AG04450 (cell line): ENCODE results near the gene WAS. TPM values are rescaled to one million over a fixed set of nuclear protein-coding genes. Genes with fewer than 3 reads are reported as not detected.

Experiments
- CTCF ChIA-PET: fragments of 300-600, 350-600 bp; formaldehyde crosslinking; extraction: SDS; loops from one replicate; lab custom pipeline; 2022; ENCODE audit warnings: antibody characterized with exemption, inconsistent platforms; lab: Charles Lee
- POLR2A ChIA-PET: fragments of 350-600 bp; formaldehyde crosslinking; extraction: SDS; loops from one replicate; lab custom pipeline; 2021; ENCODE audit warnings: antibody characterized with exemption, inconsistent platforms; lab: Yijun Ruan, JAX
- DNase-seq: peaks from one replicate; pipeline ENCODE4 v3.0.0-alpha.2; 2011; ENCODE audit warnings: low read depth, low spot score
- H3K27ac ChIP-seq: one replicate; pipeline ENCODE4 v1.5.1; 2012; ENCODE audit warnings: low read depth, low read length, control low read depth
- H3K27me3 ChIP-seq: one replicate; pipeline ENCODE4 v1.6.0; 2012; ENCODE audit warnings: low read length; ENCODE audit not compliant: control insufficient read depth, insufficient read depth
- H3K4me3 ChIP-seq: 2 replicates; pipeline ENCODE4 v1.5.1; 2011; ENCODE audit warnings: mild to moderate bottlenecking, low read depth, low read length, control low read depth
- H3K9me3 ChIP-seq: 2 replicates; pipeline ENCODE4 v1.5.1; 2012; ENCODE audit warnings: low read length; ENCODE audit not compliant: control insufficient read depth, insufficient read depth
- CTCF ChIP-seq: IDR thresholded peaks from 2 replicates; pipeline ENCODE4 v1.5.1; 2011; ENCODE audit warnings: low read depth, low read length, control low read depth, inconsistent platforms
- polyA plus RNA-seq: library from polyadenylated mRNA; depleted of rRNA; stranded (reverse); fragments of >200 nt; gene quantifications from 2 replicates; pipeline ENCODE4 v1.2.3, GENCODE V29; 2011

Gene WAS
- polyA plus RNA-seq, 1 experiment, result not detected

- ChIA-PET POLR2A (interaction anchor here (0.9 kb wide), 1 partner anchor 35 kb away, joined by 3 read pairs; no protein-coding TSS in a partner anchor), CTCF (no interaction called here)
- no peaks in the 10 kb centered on the region for H3K27me3 ChIP-seq
- no peak for TF ChIP-seq CTCF
- H3K27ac ChIP-seq, result no peak overlapping the region
- DNase-seq, result no peak
- no peaks in the 10 kb centered on the region for H3K9me3 ChIP-seq
- no peak overlapping the region for H3K4me3 ChIP-seq
These were observed 19.1 kb downstream of the WAS start for GRCh38 chrX:48702716-48703115.

GRCh38 chrX:48703228-48703627 lies 19.6 kb downstream of the WAS start:
- DNase-seq, result no peak
- Histone ChIP-seq H3K27me3 (no peaks in the 10 kb centered on the region), H3K4me3 (no peak overlapping the region), H3K27ac (no peak overlapping the region), H3K9me3 (no peaks in the 10 kb centered on the region)
- ChIA-PET CTCF (interaction anchor here (0.6 kb wide), 1 partner anchor 27 kb away, joined by 4 read pairs; no protein-coding TSS in a partner anchor), POLR2A (interaction anchor here (1.5 kb wide), 1 partner anchor 98 kb away, joined by 5 read pairs; the partner anchor contains the start of gene HDAC6)
- TF ChIP-seq CTCF, result no peak

GRCh38 chrX:48703642-48704481 lies 20.3 kb downstream of the WAS start:
- no peak overlapping the region for H3K4me3 ChIP-seq
- H3K27me3 ChIP-seq, result no peaks in the 10 kb centered on the region
- ChIA-PET CTCF (interaction anchor here (0.6 kb wide), 1 partner anchor 26 kb away, joined by 4 read pairs; no protein-coding TSS in a partner anchor), POLR2A (interaction anchor here (0.6 to 1.5 kb wide), 3 partner anchors 32 to 98 kb away, joined by 3 to 9 read pairs (median 5); partner anchors contain the start of gene HDAC6)
- H3K27ac ChIP-seq, result no peak overlapping the region
- DNase-seq, result no peak
- 0 out of 2 replicates have a peak, but pooled peaks have one; percentile 9 for TF ChIP-seq CTCF
- no peaks in the 10 kb centered on the region for H3K9me3 ChIP-seq

- ChIA-PET POLR2A (no interaction called here), CTCF (no interaction called here)
- Histone ChIP-seq H3K27me3 (no peaks in the 10 kb centered on the region), H3K27ac (no peak overlapping the region), H3K9me3 (no peaks in the 10 kb centered on the region), H3K4me3 (no peak overlapping the region)
- TF ChIP-seq CTCF, result no peak
- DNase-seq, result no peak
These were observed 22.3 kb downstream of the WAS start for GRCh38 chrX:48705871-48706270.

DNA sequence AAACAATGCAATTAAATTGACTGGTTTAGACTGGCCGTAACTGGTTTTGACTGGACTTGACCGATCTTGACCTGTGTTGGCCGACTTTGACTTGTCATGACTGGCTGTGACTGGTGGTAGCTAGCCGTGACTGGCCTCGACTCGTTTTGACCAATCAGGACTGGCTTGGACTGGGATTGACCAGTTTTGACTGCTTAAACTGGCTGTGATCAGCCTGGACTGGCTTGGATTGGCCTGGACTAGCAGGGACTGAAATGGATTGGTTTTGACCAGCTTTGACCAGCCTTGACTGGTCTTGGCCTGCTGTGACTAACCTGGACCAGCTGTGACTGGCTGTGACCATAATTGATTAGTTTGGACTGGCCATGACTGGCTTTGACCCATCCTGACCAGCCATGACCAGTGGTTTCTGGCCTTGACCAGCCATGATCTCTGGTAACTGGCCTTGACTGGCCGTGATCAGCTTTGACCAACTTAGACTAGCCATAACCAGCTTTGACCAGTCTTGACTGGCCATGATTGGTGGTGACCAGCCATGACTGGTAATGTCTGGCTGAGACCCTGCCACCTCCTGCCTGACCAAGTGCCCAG lies 26.0 kb downstream of the WAS start:
- no peak for TF ChIP-seq CTCF
- Histone ChIP-seq H3K27me3 (no peaks in the 10 kb centered on the region), H3K27ac (no peak overlapping the region), H3K9me3 (no peaks in the 10 kb centered on the region), H3K4me3 (no peak overlapping the region)
- ChIA-PET POLR2A (no interaction called here), CTCF (no interaction called here)
- no peak for DNase-seq
